AG09309 (cell line): ENCODE data around the gene CDH26.

Experiments used
- DNase-seq: peaks from one replicate; pipeline ENCODE4 v3.0.0-alpha.2; 2010; ENCODE audit warnings: low read depth
- H3K4me3 ChIP-seq: 2 replicates; pipeline ENCODE4 v1.5.1; 2011; ENCODE audit warnings: mild to moderate bottlenecking, low read depth, low read length, moderate library complexity; ENCODE audit not compliant: control insufficient read depth
- TF ChIP-seq, protein P1 (sequence below): IDR thresholded peaks from 2 replicates; pipeline ENCODE4 v1.5.1; 2011; ENCODE audit warnings: mild to moderate bottlenecking, low read depth, low read length, inconsistent platforms; ENCODE audit not compliant: insufficient read depth, control insufficient read depth; ENCODE audit errors: missing control alignments

The CDH26 gene

GRCh38 chr20:60013296-60014139 lies 55.3 kb downstream of the CDH26 start:
- no peak overlapping the region for H3K4me3 ChIP-seq
- peak; percentile 24 for DNase-seq
- TF ChIP-seq, protein P1, sequence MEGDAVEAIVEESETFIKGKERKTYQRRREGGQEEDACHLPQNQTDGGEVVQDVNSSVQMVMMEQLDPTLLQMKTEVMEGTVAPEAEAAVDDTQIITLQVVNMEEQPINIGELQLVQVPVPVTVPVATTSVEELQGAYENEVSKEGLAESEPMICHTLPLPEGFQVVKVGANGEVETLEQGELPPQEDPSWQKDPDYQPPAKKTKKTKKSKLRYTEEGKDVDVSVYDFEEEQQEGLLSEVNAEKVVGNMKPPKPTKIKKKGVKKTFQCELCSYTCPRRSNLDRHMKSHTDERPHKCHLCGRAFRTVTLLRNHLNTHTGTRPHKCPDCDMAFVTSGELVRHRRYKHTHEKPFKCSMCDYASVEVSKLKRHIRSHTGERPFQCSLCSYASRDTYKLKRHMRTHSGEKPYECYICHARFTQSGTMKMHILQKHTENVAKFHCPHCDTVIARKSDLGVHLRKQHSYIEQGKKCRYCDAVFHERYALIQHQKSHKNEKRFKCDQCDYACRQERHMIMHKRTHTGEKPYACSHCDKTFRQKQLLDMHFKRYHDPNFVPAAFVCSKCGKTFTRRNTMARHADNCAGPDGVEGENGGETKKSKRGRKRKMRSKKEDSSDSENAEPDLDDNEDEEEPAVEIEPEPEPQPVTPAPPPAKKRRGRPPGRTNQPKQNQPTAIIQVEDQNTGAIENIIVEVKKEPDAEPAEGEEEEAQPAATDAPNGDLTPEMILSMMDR: no peak

GRCh38 chr20:60016406-60016805 lies 58.2 kb downstream of the CDH26 start:
- TF ChIP-seq, protein P1: no peak
- no peak overlapping the region for H3K4me3 ChIP-seq
- no peak for DNase-seq

GRCh38 chr20:60020251-60020650 lies 62.0 kb downstream of the CDH26 start:
- H3K4me3 ChIP-seq: no peak overlapping the region
- DNase-seq: no peak
- TF ChIP-seq, protein P1: no peak

DNA sequence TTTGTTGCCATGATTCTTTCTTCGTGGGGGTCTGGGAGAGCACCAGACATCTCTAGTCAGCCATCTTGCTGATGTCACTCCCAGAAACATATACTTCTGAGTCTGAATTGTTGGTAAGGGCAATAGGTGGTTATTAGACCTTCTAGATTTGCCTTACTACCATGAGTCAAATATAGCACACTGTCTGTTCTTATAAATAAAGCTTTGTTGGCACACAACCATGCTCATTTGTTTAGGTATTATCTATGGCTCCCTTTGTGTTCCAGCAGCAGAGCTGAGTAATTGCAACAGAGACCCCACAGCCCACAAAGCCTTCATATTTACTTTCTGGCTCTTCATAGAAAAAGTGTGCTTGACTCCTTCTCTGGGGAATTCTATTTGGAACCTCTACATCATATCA lies 62.9 kb downstream of the CDH26 start:
- H3K4me3 ChIP-seq: no peak overlapping the region
- TF ChIP-seq, protein P1: no peak
- DNase-seq: no peak

DNA sequence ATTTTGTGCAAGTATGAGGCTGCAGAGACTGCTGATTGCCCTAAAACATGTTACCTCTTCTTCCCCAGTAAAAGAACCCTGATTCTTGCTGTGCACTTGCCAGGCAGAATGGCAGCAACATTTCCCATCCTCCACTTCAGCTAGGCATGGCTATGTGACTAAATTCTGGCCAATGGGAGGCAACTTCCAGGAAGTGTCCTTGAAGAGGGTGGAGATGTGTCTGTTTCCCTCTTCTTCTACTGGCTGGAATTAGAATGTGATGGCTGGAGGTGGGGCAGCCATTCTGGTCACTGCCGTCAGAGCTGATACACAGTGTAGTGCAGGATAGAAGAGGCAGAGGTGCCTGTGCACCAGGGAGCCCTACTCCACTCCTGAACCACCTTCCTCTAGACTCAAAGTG lies 64.6 kb downstream of the CDH26 start:
- TF ChIP-seq, protein P1: no peak
- no peak for DNase-seq
- no peak overlapping the region for H3K4me3 ChIP-seq

DNA sequence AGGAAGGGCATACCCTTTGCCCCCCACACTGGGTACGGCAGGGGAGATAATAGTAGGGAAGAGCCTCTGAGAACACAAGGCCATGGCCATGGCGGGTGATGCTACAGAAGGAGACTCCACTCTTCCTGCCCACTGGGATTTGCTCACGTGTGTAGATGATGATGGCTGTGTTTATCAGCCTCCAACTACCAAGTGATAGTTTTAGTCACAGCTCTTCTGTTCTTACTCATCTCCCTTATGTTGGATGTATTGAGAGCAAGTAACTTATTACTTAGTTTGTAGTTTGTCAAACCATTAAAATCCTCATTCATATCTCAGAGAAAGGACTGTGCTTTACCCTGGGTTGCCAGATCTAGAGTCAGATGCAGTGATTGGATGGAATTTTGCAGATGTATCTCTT lies 66.0 kb downstream of the CDH26 start:
- TF ChIP-seq, protein P1: no peak
- no peak for DNase-seq
- no peak overlapping the region for H3K4me3 ChIP-seq
